ENCODE results near the gene PRCC.

PRCC gene

GRCh38 chr1:156796340-156797097 is 29.2 kb downstream of the PRCC start:
- DNase-seq (ENCODE audit: low spot score): no peak

GRCh38 chr1:156797212-156797871 is 30.0 kb downstream of the PRCC start:
- DNase-seq (ENCODE audit: low spot score): peak; percentile 60

GRCh38 chr1:156801409-156802121 is 34.2 kb downstream of the PRCC start:
- no peak for DNase-seq (ENCODE audit: low spot score)

GRCh38 chr1:156802421-156802935 is 35.1 kb downstream of the PRCC start:
- no peak for DNase-seq (ENCODE audit: low spot score)

GRCh38 chr1:156803086-156803851 is 35.9 kb downstream of the PRCC start:
- DNase-seq (ENCODE audit: low spot score): no peak

GRCh38 chr1:156804026-156804425 is 36.7 kb downstream of the PRCC start:
- DNase-seq (ENCODE audit: low spot score): no peak

GRCh38 chr1:156804572-156805243 is 37.4 kb downstream of the PRCC start:
- peak; percentile 42 for DNase-seq (ENCODE audit: low spot score)

GRCh38 chr1:156805766-156806511 is 38.6 kb downstream of the PRCC start:
- no peak for DNase-seq (ENCODE audit: low spot score)

GRCh38 chr1:156806512-156807440 is 39.4 kb downstream of the PRCC start:
- DNase-seq (ENCODE audit: low spot score): no peak

GRCh38 chr1:156807627-156808026 is 40.3 kb downstream of the PRCC start:
- no peak for DNase-seq (ENCODE audit: low spot score)

GRCh38 chr1:156808186-156809030 is 41.1 kb downstream of the PRCC start:
- no peak for DNase-seq (ENCODE audit: low spot score)

GRCh38 chr1:156809281-156809680 is 41.9 kb downstream of the PRCC start:
- DNase-seq (ENCODE audit: low spot score): no peak

- no peak for DNase-seq (ENCODE audit: low spot score)
These were observed 42.5 kb downstream of the PRCC start for GRCh38 chr1:156809711-156810366.

GRCh38 chr1:156811168-156811567 is 43.8 kb downstream of the PRCC start:
- DNase-seq (ENCODE audit: low spot score): no peak

- peak; percentile 27 for DNase-seq (ENCODE audit: low spot score)
These were observed 45.1 kb downstream of the PRCC start for GRCh38 chr1:156812293-156812990.

GRCh38 chr1:156813298-156813697 is 46.0 kb downstream of the PRCC start:
- DNase-seq (ENCODE audit: low spot score): no peak

Measured in kidney tubule cell (primary cell).